Breast epithelium (tissue), 4 donors: ENCODE results near the gene DDX4. TPM values are rescaled to one million over a fixed set of nuclear protein-coding genes. Genes with fewer than 3 reads are reported as not detected.

Source experiments
- DNase-seq, 2 donors: peaks; one replicate each; pipeline ENCODE4 v3.0.0-alpha.2; 2019; ENCODE audit warnings: low spot score in 2 of 2
- H3K27ac ChIP-seq, 2 donors: fragments of 200-600 bp; sonication (generic) in 1 of 2; one replicate each; pipeline ENCODE4 v1.5.1; 2016 to 2019; ENCODE audit warnings: mild to moderate bottlenecking in 1 of 2
- H3K27me3 ChIP-seq, 2 donors: fragments of 200-600 bp; sonication (generic) in 1 of 2; one replicate each; pipeline versions ENCODE4 v1.5.1 to v1.6.0; 2017 to 2019; ENCODE audit warnings: control low read depth in 1 of 2, mild to moderate bottlenecking in 1 of 2
- H3K36me3 ChIP-seq: fragments of 200-600 bp; one replicate; pipeline ENCODE4 v1.5.1; 2019
- H3K4me1 ChIP-seq, 2 donors: fragments of 200-600 bp; sonication (generic); one replicate each; pipeline ENCODE4 v1.5.1; 2016 to 2019; ENCODE audit warnings: control low read depth in 1 of 2
- H3K4me3 ChIP-seq, 3 donors: fragments of 200-600 bp; sonication (generic); 1 replicate in 2 of 3; 2 replicates in 1 of 3; pipeline ENCODE4 v1.5.1; 2016 to 2019; ENCODE audit warnings: mild to moderate bottlenecking in 3 of 3, moderate library complexity in 2 of 3
- H3K9me3 ChIP-seq, 2 donors: fragments of 200-600 bp; sonication (generic) in 1 of 2; one replicate each; pipeline ENCODE4 v1.5.1; 2016 to 2019; ENCODE audit warnings: control low read depth in 1 of 2
- POLR2A ChIP-seq: fragments of 450-650 bp; IDR thresholded peaks from one replicate; pipeline ENCODE4 v1.6.1; 2016; ENCODE audit warnings: antibody characterized with exemption, mild to moderate bottlenecking, moderate library complexity
- POLR2AphosphoS5 ChIP-seq, 3 donors: sonication (generic); formaldehyde crosslinking; IDR thresholded peaks; one replicate each; pipeline ENCODE4 v1.6.1; 2017; ENCODE audit warnings: antibody characterized with exemption in 3 of 3
- intact Hi-C: fragments of 100-400 bp; cut with DNase I; formaldehyde crosslinking; loops from one replicate; pipeline ENCODE4 v1.15.1; 2023; ENCODE audit warnings: low total_unique reads
- total RNA-seq, 3 donors: library from RNA; depleted of rRNA; stranded (reverse); fragments of >200 nt; gene quantifications; one replicate each; pipeline ENCODE4 v1.1.0, GENCODE V29; 2016
- TF ChIP-seq, protein P1 (sequence below), 3 donors: fragments of 450-650 bp; IDR thresholded peaks; one replicate each; pipeline ENCODE4 v1.5.1; 2016 to 2017; ENCODE audit warnings: antibody characterized with exemption in 3 of 3, mild to moderate bottlenecking in 3 of 3, moderate library complexity in 3 of 3

Gene DDX4
- total RNA-seq, 3 donors from 2014 or later, result not detected

DNA sequence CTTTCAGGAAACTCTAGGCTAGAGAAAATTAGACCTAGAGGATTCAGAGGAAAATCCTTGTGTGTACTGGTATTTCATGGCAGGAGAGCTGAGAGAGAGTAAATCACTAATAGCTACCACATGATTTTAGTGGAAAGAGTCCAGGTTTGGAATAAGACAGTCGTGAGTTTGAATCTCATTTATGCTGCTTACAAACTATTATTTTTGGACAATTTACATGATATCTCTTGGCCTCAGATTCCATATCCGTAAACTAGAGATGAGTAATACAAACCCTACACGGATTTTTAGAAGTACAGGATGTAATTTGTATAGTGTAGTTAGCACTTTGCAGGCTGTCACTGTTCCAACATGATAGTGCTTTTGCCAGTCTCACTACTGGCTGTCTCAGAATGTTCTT, 116.0 kb downstream of the DDX4 start:
- intact Hi-C loops, result no loop called here
- DNase-seq, result no peak
- H3K9me3 ChIP-seq, result no peaks in the 10 kb centered on the region
- H3K4me1 ChIP-seq, result no peaks in the 10 kb centered on the region
- TF ChIP-seq, protein P1, sequence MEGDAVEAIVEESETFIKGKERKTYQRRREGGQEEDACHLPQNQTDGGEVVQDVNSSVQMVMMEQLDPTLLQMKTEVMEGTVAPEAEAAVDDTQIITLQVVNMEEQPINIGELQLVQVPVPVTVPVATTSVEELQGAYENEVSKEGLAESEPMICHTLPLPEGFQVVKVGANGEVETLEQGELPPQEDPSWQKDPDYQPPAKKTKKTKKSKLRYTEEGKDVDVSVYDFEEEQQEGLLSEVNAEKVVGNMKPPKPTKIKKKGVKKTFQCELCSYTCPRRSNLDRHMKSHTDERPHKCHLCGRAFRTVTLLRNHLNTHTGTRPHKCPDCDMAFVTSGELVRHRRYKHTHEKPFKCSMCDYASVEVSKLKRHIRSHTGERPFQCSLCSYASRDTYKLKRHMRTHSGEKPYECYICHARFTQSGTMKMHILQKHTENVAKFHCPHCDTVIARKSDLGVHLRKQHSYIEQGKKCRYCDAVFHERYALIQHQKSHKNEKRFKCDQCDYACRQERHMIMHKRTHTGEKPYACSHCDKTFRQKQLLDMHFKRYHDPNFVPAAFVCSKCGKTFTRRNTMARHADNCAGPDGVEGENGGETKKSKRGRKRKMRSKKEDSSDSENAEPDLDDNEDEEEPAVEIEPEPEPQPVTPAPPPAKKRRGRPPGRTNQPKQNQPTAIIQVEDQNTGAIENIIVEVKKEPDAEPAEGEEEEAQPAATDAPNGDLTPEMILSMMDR (IDR thresholded peaks at IDR 0.05), result no peak
- no peak for TF ChIP-seq POLR2AphosphoS5 (IDR thresholded peaks at IDR 0.05)
- TF ChIP-seq POLR2A, result no peak
- H3K27ac ChIP-seq, result no peak overlapping the region
- H3K36me3 ChIP-seq, result no peaks in the 10 kb centered on the region
- no peak overlapping the region for H3K4me3 ChIP-seq
- H3K27me3 ChIP-seq, result no peaks in the 10 kb centered on the region

DNA sequence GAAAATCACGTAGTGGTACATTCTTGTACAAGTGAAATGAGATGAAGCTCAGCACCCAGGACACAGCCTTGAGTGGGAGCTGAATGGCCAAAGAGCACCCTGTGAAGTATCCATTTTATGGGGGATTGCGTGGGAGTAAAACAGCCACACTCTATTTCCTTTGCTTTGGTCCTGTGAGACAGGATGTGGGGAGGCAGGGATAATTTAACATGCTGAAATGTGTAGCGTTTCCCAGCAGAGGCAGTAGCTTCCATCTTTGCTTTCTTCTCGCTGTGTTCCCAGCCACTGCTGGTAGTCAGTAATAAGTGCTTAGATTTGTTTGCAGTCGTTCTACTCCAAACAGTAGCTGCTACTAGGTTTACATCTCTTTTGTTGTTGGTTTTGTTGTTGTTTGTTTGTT, 117.6 kb downstream of the DDX4 start:
- DNase-seq, result no peak
- intact Hi-C loops, result no loop called here
- Histone ChIP-seq H3K27me3 (no peaks in the 10 kb centered on the region), H3K4me1 (no peaks in the 10 kb centered on the region), H3K36me3 (no peaks in the 10 kb centered on the region), H3K27ac (no peak overlapping the region), H3K9me3 (no peaks in the 10 kb centered on the region), H3K4me3 (no peak overlapping the region)
- no peak for TF ChIP-seq POLR2A
- TF ChIP-seq, protein P1 (IDR thresholded peaks at IDR 0.05), result no peak

DNA sequence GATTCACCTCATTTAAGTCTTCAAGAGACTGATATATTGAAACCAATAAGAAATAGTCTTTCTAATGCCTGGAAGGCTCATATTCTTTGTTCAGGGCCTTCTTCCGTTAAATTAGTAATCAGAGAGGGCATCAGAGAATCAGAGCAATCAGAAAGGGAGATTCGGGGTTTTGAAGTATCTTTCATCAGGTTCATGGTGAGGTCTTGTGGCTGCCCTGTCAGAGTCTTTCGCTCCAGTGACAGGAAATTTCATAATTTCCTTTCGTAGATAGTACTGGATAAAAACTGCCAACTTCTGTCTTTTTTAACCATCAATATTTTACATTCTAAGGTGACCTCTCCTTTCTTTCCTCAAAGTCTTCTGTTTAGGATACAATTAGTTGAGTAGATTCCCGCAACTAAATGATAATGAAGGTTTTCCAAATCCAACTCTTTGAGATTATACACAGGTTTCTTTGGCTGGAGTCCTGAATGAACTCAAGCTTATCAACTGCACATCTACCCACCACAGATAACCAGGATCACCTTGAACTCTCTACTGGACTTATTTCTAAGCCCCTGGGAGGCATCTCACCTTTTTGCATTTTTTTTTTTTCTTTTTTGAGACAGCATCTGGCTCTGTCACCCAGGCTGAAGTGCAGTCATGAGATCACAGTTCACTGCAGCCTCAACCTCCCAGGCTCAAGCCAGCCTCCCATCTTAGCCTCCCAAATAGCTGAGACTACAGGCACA, 118.8 kb downstream of the DDX4 start:
- no peaks in the 10 kb centered on the region for H3K9me3 ChIP-seq
- TF ChIP-seq, protein P1 (IDR thresholded peaks at IDR 0.05), result no peak
- no peak for TF ChIP-seq POLR2AphosphoS5 (IDR thresholded peaks at IDR 0.05)
- no peak for TF ChIP-seq POLR2A
- no peaks in the 10 kb centered on the region for H3K36me3 ChIP-seq
- H3K27me3 ChIP-seq, result no peaks in the 10 kb centered on the region
- intact Hi-C loops, result loop anchor here (1.0 kb wide), 1 partner anchor 14 kb away; no protein-coding TSS in a partner anchor
- no peak overlapping the region for H3K4me3 ChIP-seq
- DNase-seq, result no peak
- H3K4me1 ChIP-seq, result no peaks in the 10 kb centered on the region
- no peak overlapping the region for H3K27ac ChIP-seq

DNA sequence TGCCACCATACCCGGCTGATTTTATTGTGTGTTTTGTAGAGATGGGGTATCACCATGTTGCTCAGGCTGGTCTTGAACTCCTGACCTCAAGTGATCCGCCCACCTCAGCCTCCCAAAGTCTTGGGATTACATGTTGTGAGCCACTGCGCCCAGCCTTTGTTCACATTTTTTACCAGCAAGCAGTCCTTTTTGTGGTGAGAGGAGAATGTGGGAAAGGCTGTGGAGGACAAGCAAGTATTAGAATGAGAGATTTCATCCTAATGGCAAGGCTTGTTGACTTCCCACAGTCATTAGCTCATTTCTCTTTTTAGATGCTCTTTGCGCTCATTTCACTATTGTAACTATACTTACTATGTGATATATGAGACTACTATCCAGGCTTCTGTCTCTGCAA, 119.4 kb downstream of the DDX4 start:
- Histone ChIP-seq H3K4me1 (no peaks in the 10 kb centered on the region), H3K36me3 (no peaks in the 10 kb centered on the region), H3K9me3 (no peaks in the 10 kb centered on the region), H3K27me3 (no peaks in the 10 kb centered on the region), H3K4me3 (no peak overlapping the region), H3K27ac (no peak overlapping the region)
- no peak for TF ChIP-seq POLR2AphosphoS5 (IDR thresholded peaks at IDR 0.05)
- TF ChIP-seq POLR2A, result no peak
- TF ChIP-seq, protein P1 (IDR thresholded peaks at IDR 0.05), result no peak
- intact Hi-C loops, result loop anchor here (1.0 kb wide), 1 partner anchor 13 kb away; no protein-coding TSS in a partner anchor
- no peak for DNase-seq

DNA sequence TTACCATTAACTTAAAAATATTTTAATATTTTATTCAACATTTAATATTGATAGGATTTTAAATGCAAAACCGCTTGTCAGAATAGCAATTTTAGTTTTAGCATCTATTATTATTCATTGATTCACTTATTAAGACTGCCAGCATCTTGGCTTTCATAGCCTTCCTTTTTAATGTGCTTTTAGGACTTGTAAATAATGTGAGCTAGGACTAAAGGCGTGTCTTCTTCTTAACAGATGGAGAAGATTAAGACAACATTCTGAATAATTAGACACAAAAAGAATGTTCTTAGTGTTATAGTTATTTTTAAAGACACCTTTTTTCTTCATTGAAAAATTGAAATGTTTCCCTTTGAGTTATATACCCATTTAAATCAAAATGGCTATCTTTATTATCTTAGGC, 120.2 kb downstream of the DDX4 start:
- no peak overlapping the region for H3K4me3 ChIP-seq
- H3K27me3 ChIP-seq, result no peaks in the 10 kb centered on the region
- no peak overlapping the region for H3K27ac ChIP-seq
- intact Hi-C loops, result no loop called here
- TF ChIP-seq, protein P1 (IDR thresholded peaks at IDR 0.05), result no peak
- TF ChIP-seq POLR2AphosphoS5 (IDR thresholded peaks at IDR 0.05) (no peak), POLR2A (no peak)
- H3K9me3 ChIP-seq, result no peaks in the 10 kb centered on the region
- H3K36me3 ChIP-seq, result no peaks in the 10 kb centered on the region
- no peak for DNase-seq
- no peaks in the 10 kb centered on the region for H3K4me1 ChIP-seq
